Stimulated activated CD8-positive, alpha-beta memory T cell treated with anti-CD3 and anti-CD28 coated beads, Interleukin-4, amount 100 ng/mL, for 4 hours (primary cell): Measurements from ENCODE around the gene CTXND2.
"Not testable (repeated sequence)": the region's sequence is repeated elsewhere in the genome, so short reads cannot be mapped to it uniquely, and the experiment has no call there.

Source experiments
- DNase-seq, 2 donors: peaks; one replicate each; pipeline ENCODE4 v3.0.0-alpha.2; 2020; ENCODE audit warnings: low read depth in 2 of 2, low spot score in 1 of 2

CTXND2 gene

GRCh38 chr1:150887018-150887417 lies at the start of gene CTXND2:
Gene CTXND2, plus strand, starts transcription at chr1:150887136. Its CDS starts 25,179 bp downstream, at chr1:150912315.
- DNase-seq: no peak

- not testable (repeated sequence) for DNase-seq
Observed at GRCh38 chr1:150840850-150841249, 46.1 kb upstream of the CTXND2 start.

- no peak for DNase-seq
Observed at GRCh38 chr1:150841626-150842025, 45.3 kb upstream of the CTXND2 start.

GRCh38 chr1:150842343-150842742 lies 44.6 kb upstream of the CTXND2 start:
- DNase-seq: no peak

- DNase-seq: no peak
Observed at GRCh38 chr1:150842964-150843363, 44.0 kb upstream of the CTXND2 start.

GRCh38 chr1:150843474-150843873 lies 43.5 kb upstream of the CTXND2 start:
- no peak for DNase-seq

- no peak for DNase-seq
Observed at GRCh38 chr1:150846473-150847146, 40.3 kb upstream of the CTXND2 start.

GRCh38 chr1:150850801-150851362 lies 36.1 kb upstream of the CTXND2 start:
- DNase-seq: not testable (repeated sequence)

- not testable (repeated sequence) for DNase-seq
Observed at GRCh38 chr1:150852734-150853133, 34.2 kb upstream of the CTXND2 start.

GRCh38 chr1:150863724-150864123 lies 23.2 kb upstream of the CTXND2 start:
- DNase-seq: no peak

- not testable (repeated sequence) for DNase-seq
Observed at GRCh38 chr1:150864200-150864599, 22.7 kb upstream of the CTXND2 start.

GRCh38 chr1:150869683-150870082 lies 17.3 kb upstream of the CTXND2 start:
- DNase-seq: no peak

- DNase-seq: no peak
Observed at GRCh38 chr1:150872572-150872971, 14.4 kb upstream of the CTXND2 start.

GRCh38 chr1:150873521-150873920 lies 13.4 kb upstream of the CTXND2 start:
- DNase-seq: no peak

- DNase-seq: no peak
Observed at GRCh38 chr1:150874455-150875196, 12.3 kb upstream of the CTXND2 start.

GRCh38 chr1:150875197-150876118 lies 11.5 kb upstream of the CTXND2 start:
- no peak for DNase-seq

- no peak for DNase-seq
Observed at GRCh38 chr1:150876119-150876454, 10.8 kb upstream of the CTXND2 start.

- DNase-seq: not testable (repeated sequence)
Observed at GRCh38 chr1:150878931-150879330, 8.0 kb upstream of the CTXND2 start.

- DNase-seq: no peak
Observed at GRCh38 chr1:150881331-150882070, 5.4 kb upstream of the CTXND2 start.

- DNase-seq: not testable (repeated sequence)
Observed at GRCh38 chr1:150883121-150883520, 3.8 kb upstream of the CTXND2 start.

- no peak for DNase-seq
Observed at GRCh38 chr1:150888727-150889126, 1.8 kb downstream of the CTXND2 start.
